Lower lobe of right lung (tissue), 2 donors: ENCODE data around the gene SLC26A9. TPM values are rescaled to one million over a fixed set of nuclear protein-coding genes. Genes with fewer than 3 reads are reported as not detected.

Experiments
- ATAC-seq, 2 donors: fragments of 200-7000 bp; cut with Tn5 transposase; one replicate each; pipeline ENCODE4 v1.9.1; 2020 to 2022; ENCODE audit warnings: mild to moderate bottlenecking in 2 of 2, moderate library complexity in 2 of 2
- DNase-seq: peaks from one replicate; pipeline ENCODE4 v3.0.0-alpha.2; 2020
- H3K27ac ChIP-seq: fragments of 200-600 bp; one replicate; pipeline ENCODE4 v1.8.0; 2022
- H3K27me3 ChIP-seq: fragments of 200-600 bp; one replicate; pipeline ENCODE4 v1.8.0; 2022; ENCODE audit warnings: low read depth
- H3K36me3 ChIP-seq: fragments of 200-600 bp; one replicate; pipeline ENCODE4 v1.8.0; 2022; ENCODE audit warnings: mild to moderate bottlenecking
- H3K4me1 ChIP-seq: fragments of 200-600 bp; one replicate; pipeline ENCODE4 v1.8.0; 2022
- H3K4me3 ChIP-seq: fragments of 200-600 bp; one replicate; pipeline ENCODE4 v1.8.0; 2022; ENCODE audit warnings: mild to moderate bottlenecking
- H3K9me3 ChIP-seq: fragments of 200-600 bp; one replicate; pipeline ENCODE4 v1.8.0; 2022
- intact Hi-C: fragments of 100-400 bp; cut with DNase I; formaldehyde crosslinking; loops from one replicate; pipeline ENCODE4 v1.11.0; 2022
- total RNA-seq: library from RNA; stranded (reverse); fragmentation: NEBNext Ultra II Directional; extraction: Animal tissue kit (Norgen Biotek cat#: 25700); gene quantifications from one replicate; pipeline ENCODE4 v1.2.1, GENCODE V29; 2021
- TF ChIP-seq, protein P1 (sequence below): fragments of 200-600 bp; IDR thresholded peaks from one replicate; pipeline ENCODE4 v1.8.0; 2022; ENCODE audit warnings: antibody characterized with exemption, mild to moderate bottlenecking
- donor health status: DM: no; HTN: yes; CAD: no; lungs with severe emphysema.

The SLC26A9 gene
- total RNA-seq, 1 donor from 2014 or later = 18.2 TPM

- Histone ChIP-seq H3K4me3 (no peak overlapping the region), H3K36me3 (peaks cover 7% of the 10 kb centered on the region), H3K9me3 (no peaks in the 10 kb centered on the region), H3K4me1 (peaks cover 1% of the 10 kb centered on the region), H3K27me3 (no peaks in the 10 kb centered on the region), H3K27ac (no peak overlapping the region)
- intact Hi-C loops = no loop called here
- TF ChIP-seq, protein P1, sequence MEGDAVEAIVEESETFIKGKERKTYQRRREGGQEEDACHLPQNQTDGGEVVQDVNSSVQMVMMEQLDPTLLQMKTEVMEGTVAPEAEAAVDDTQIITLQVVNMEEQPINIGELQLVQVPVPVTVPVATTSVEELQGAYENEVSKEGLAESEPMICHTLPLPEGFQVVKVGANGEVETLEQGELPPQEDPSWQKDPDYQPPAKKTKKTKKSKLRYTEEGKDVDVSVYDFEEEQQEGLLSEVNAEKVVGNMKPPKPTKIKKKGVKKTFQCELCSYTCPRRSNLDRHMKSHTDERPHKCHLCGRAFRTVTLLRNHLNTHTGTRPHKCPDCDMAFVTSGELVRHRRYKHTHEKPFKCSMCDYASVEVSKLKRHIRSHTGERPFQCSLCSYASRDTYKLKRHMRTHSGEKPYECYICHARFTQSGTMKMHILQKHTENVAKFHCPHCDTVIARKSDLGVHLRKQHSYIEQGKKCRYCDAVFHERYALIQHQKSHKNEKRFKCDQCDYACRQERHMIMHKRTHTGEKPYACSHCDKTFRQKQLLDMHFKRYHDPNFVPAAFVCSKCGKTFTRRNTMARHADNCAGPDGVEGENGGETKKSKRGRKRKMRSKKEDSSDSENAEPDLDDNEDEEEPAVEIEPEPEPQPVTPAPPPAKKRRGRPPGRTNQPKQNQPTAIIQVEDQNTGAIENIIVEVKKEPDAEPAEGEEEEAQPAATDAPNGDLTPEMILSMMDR = no peak
- DNase-seq (no peak), ATAC-seq (no peak)
Observed at GRCh38 chr1:205930195-205930577, 13.1 kb downstream of the SLC26A9 start.

DNA sequence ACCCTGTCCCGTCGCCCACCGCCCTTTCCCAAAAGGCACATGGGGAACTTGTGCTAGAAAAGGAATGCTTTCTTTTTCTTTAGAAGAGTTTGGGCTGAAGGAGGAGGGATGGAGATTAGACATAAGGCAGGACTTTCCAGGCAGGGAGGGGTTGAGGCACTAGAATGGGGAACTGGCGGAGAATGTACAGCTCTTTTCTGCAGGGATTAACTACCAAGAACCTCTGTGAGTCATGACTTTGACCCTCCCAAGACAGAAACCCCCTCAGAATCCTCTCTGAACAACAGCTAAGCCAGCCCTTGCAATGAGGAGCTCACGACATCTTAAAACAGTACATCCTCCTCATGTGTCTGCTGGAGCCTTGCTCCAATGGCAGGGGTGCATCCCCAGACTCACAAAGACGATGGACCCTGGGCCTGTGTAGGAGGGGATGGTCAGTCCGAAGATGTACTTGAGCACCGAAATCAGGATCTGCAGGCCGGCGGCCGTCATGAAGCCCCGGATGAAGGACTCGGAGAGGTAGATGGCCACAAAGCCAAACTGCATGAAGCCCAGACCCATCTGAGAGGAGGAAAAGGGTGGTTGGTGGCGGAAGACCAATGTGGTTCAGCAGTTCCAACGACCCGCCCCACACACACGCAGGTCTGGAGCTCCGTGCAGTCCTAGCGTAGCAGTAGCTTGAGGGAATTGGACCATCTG, 13.6 kb downstream of the SLC26A9 start:
- no peak for ATAC-seq
- intact Hi-C loops = no loop called here
- Histone ChIP-seq H3K27ac (no peak overlapping the region), H3K4me3 (no peak overlapping the region), H3K36me3 (peaks cover 7% of the 10 kb centered on the region), H3K9me3 (no peaks in the 10 kb centered on the region), H3K27me3 (no peaks in the 10 kb centered on the region), H3K4me1 (no peaks in the 10 kb centered on the region)
- DNase-seq = no peak
- TF ChIP-seq, protein P1 = no peak

DNA sequence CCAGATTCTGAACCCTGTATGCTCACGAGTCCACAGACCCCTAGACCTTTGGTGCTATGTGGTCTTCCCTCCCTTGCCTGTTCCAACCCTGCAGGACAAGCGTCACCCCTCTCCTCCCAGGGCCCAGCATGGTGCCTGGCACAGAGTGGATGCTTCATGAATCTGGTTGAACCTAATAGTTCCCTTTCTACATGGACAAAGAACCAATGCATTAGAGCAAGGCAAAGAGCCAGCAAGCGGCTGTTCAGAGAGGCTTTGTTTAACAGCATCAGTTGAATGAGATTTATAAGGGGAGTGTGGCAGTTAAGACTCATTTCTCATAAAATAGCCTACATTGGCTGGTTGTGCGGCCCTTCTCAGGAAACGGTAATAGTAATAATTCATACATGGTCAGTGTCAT, 14.9 kb downstream of the SLC26A9 start:
- no peaks in the 10 kb centered on the region for H3K4me1 ChIP-seq
- H3K9me3 ChIP-seq = no peaks in the 10 kb centered on the region
- H3K4me3 ChIP-seq = no peak overlapping the region
- DNase-seq = no peak
- intact Hi-C loops = no loop called here
- TF ChIP-seq, protein P1 = no peak
- peaks cover 7% of the 10 kb centered on the region for H3K36me3 ChIP-seq
- no peaks in the 10 kb centered on the region for H3K27me3 ChIP-seq
- no peak for ATAC-seq
- no peak overlapping the region for H3K27ac ChIP-seq

DNA sequence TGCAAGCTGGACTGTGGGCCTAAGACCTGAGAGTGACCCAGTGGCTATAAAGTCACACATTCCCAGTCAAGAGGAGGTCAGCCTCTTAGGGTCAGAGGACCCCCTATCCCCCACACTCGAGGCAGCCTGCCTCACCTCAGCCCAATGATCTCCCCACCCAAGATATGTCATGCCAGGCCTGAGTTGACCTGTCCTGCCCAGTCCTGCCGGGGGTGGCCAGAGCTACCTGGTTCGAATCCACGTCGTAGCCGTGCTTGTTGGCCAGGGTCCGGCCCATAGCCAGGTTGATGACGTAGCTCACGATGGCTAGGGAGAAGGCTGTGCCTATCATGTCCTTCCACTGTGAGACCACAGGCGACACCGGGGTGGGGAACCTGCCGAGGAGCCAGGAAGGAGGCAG, 15.6 kb downstream of the SLC26A9 start:
- ATAC-seq = no peak
- Histone ChIP-seq H3K27ac (no peak overlapping the region), H3K27me3 (no peaks in the 10 kb centered on the region), H3K36me3 (peaks cover 7% of the 10 kb centered on the region), H3K4me3 (no peak overlapping the region), H3K4me1 (no peaks in the 10 kb centered on the region), H3K9me3 (no peaks in the 10 kb centered on the region)
- intact Hi-C loops = no loop called here
- DNase-seq = no peak
- TF ChIP-seq, protein P1 = no peak

- Histone ChIP-seq H3K27me3 (no peaks in the 10 kb centered on the region), H3K9me3 (no peaks in the 10 kb centered on the region), H3K27ac (no peak overlapping the region), H3K4me1 (no peaks in the 10 kb centered on the region), H3K4me3 (no peak overlapping the region), H3K36me3 (peaks cover 7% of the 10 kb centered on the region)
- DNase-seq = no peak
- ATAC-seq = no peak
- intact Hi-C loops = no loop called here
- TF ChIP-seq, protein P1 = no peak
Observed at GRCh38 chr1:205927247-205927646, 16.0 kb downstream of the SLC26A9 start.
